HepG2 (cell line): ENCODE data around the gene WEE1. TPM values are rescaled to one million over a fixed set of nuclear protein-coding genes. Genes with fewer than 3 reads are reported as not detected.

Source experiments
- ATAC-seq: fragments of 200-7000 bp; cut with Tn5 transposase; 3 replicates; pipeline ENCODE4 v1.9.1; 2020; ENCODE audit warnings: mild to moderate bottlenecking, moderate library complexity
- BruUV-seq: library from RNA; stranded (reverse); fragments of 400-500 nt; replicated peaks from 2 replicates; lab custom pipeline; 2021; lab: Mats Ljungman, UMichigan
- CTCF ChIA-PET: fragments of 300-600 bp; formaldehyde crosslinking; extraction: SDS; loops from one replicate; lab custom pipeline; 2021; ENCODE audit warnings: low total read pairs, inconsistent platforms, low intra/inter-chr PET ratio; lab: Yijun Ruan, JAX
- POLR2A ChIA-PET: fragments of 350-600 bp; sonication (Branson Sonifier 250); formaldehyde crosslinking; loops from one replicate; lab custom pipeline; 2020; ENCODE audit warnings: antibody characterized with exemption, inconsistent platforms; lab: Yijun Ruan, JAX
- DNase-seq: peaks from one replicate; pipeline ENCODE4 v3.0.0-alpha.2; 2015; ENCODE audit warnings: low spot score
- FAIRE-seq: peaks from 3 replicates; lab custom pipeline; 2011; peaks lifted over from hg19 to GRCh38; lab: Jason Lieb, UNC
- H2AFZ ChIP-seq: one replicate; pipeline ENCODE4 v1.6.1; 2011; ENCODE audit warnings: low read length, inconsistent platforms
- H3K27ac ChIP-seq: fragments of 300-600 bp; 3 replicates; pipeline ENCODE4 v1.8.0; 2011; ENCODE audit warnings: mixed run types, mild to moderate bottlenecking, mixed read lengths, low read length, inconsistent platforms; ENCODE audit not compliant: insufficient read depth; ENCODE audit errors: extremely low read length
- H3K27me3 ChIP-seq, 2 experiments: fragments of 200-600 bp in 1 of 2; 2 replicates in 1 of 2; 3 replicates in 1 of 2; pipeline versions ENCODE4 v1.6.0 to v1.8.0; 2011; ENCODE audit warnings: low read length in 2 of 2, mild to moderate bottlenecking in 2 of 2, moderate library complexity in 2 of 2, inconsistent platforms in 1 of 2; ENCODE audit not compliant: insufficient read depth in 2 of 2, control insufficient read depth in 1 of 2
- H3K36me3 ChIP-seq, 2 experiments: fragments of 200-600 bp in 1 of 2; replicated peaks in 1 of 2; 2 replicates in 1 of 2; 3 replicates in 1 of 2; pipeline versions ENCODE4 v1.5.1 to v1.8.0; 2011; ENCODE audit warnings: low read length in 2 of 2, inconsistent platforms in 1 of 2; ENCODE audit not compliant: insufficient read depth in 2 of 2, control insufficient read depth in 1 of 2
- H3K4me1 ChIP-seq: 2 replicates; pipeline ENCODE4 v1.5.1; 2012; ENCODE audit warnings: low read length, inconsistent platforms; ENCODE audit not compliant: insufficient read depth
- H3K4me2 ChIP-seq: 2 replicates; pipeline ENCODE4 v1.6.0; 2011; ENCODE audit warnings: low read depth, low read length, inconsistent platforms
- H3K4me3 ChIP-seq, 3 experiments: fragments of 200-600 bp in 1 of 3; sonication (generic), shearing (Covaris generic) in 1 of 3; replicated peaks in 1 of 3; 2 replicates each; pipeline ENCODE4 v1.5.1; 2011 to 2016; ENCODE audit warnings: low read length in 3 of 3, inconsistent platforms in 2 of 3, low read depth in 2 of 3, mild to moderate bottlenecking in 2 of 3, control low read depth in 1 of 3, mixed read lengths in 1 of 3; ENCODE audit not compliant: insufficient read depth in 1 of 3
- H3K79me2 ChIP-seq: one replicate; pipeline ENCODE4 v1.6.1; 2011; ENCODE audit warnings: low read length, inconsistent platforms; ENCODE audit not compliant: insufficient read depth
- H3K9ac ChIP-seq: 2 replicates; pipeline ENCODE4 v1.6.0; 2011; ENCODE audit warnings: mild to moderate bottlenecking, low read depth, low read length, inconsistent platforms; ENCODE audit not compliant: insufficient read depth
- H3K9me3 ChIP-seq: 2 replicates; pipeline ENCODE4 v1.5.1; 2012; ENCODE audit warnings: mild to moderate bottlenecking, low read length
- H4K20me1 ChIP-seq: 2 replicates; pipeline ENCODE4 v1.6.0; 2011; ENCODE audit warnings: inconsistent platforms, mild to moderate bottlenecking, low read length, moderate library complexity; ENCODE audit not compliant: insufficient read depth
- AHR ChIP-seq: IDR thresholded peaks from 2 replicates; pipeline ENCODE4 v1.6.1; 2018; ENCODE audit warnings: missing genetic modification reagents, missing compliant biosample characterization
- CREM ChIP-seq, 2 experiments: sonication (generic) in 1 of 2; formaldehyde crosslinking in 1 of 2; IDR thresholded peaks; 2 replicates each; pipeline versions ENCODE4 v1.4.0 to v1.6.1; 2016 to 2020; ENCODE audit warnings: antibody characterized with exemption in 1 of 2, mild to moderate bottlenecking in 1 of 2, missing genetic modification reagents in 1 of 2
- ETV5 ChIP-seq: IDR thresholded peaks from 2 replicates; pipeline ENCODE4 v1.6.1; 2018; ENCODE audit warnings: missing biosample characterization, missing genetic modification reagents, inconsistent platforms, borderline replicate concordance
- GLMP ChIP-seq: sonication (generic); formaldehyde crosslinking; IDR thresholded peaks from 2 replicates; pipeline ENCODE4 v1.9.0; 2021; ENCODE audit warnings: missing genetic modification reagents, mild to moderate bottlenecking, borderline replicate concordance
- IRF2 ChIP-seq: IDR thresholded peaks from 2 replicates; pipeline ENCODE4 v1.6.1; 2018; ENCODE audit warnings: missing genetic modification reagents, missing compliant biosample characterization
- KLF13 ChIP-seq: sonication (generic); formaldehyde crosslinking; IDR thresholded peaks from 2 replicates; pipeline ENCODE4 v1.4.0; 2020; ENCODE audit warnings: mild to moderate bottlenecking, missing genetic modification reagents
- MED13 ChIP-seq: sonication (generic); formaldehyde crosslinking; IDR thresholded peaks from 2 replicates; pipeline ENCODE4 v1.5.0; 2020; ENCODE audit warnings: missing genetic modification reagents
- NFKBIZ ChIP-seq: IDR thresholded peaks from 2 replicates; pipeline ENCODE4 v1.6.1; 2018; ENCODE audit warnings: missing genetic modification reagents, missing compliant biosample characterization
- PAF1 ChIP-seq: IDR thresholded peaks from 2 replicates; pipeline ENCODE4 v1.6.1; 2016; ENCODE audit warnings: missing genetic modification reagents, missing compliant biosample characterization
- PHF21A ChIP-seq: sonication (generic); formaldehyde crosslinking; IDR thresholded peaks from 2 replicates; pipeline ENCODE4 v1.5.0; 2020; ENCODE audit warnings: mild to moderate bottlenecking, missing genetic modification reagents
- SMAD3 ChIP-seq: sonication (generic); formaldehyde crosslinking; IDR thresholded peaks from 2 replicates; pipeline ENCODE4 v1.4.0; 2020; ENCODE audit warnings: missing genetic modification reagents
- TERF1 ChIP-seq: sonication (generic); formaldehyde crosslinking; IDR thresholded peaks from 2 replicates; pipeline ENCODE4 v1.8.0; 2022; ENCODE audit warnings: mild to moderate bottlenecking, missing genetic modification reagents, moderate library complexity
- ZGPAT ChIP-seq: IDR thresholded peaks from 2 replicates; pipeline ENCODE4 v1.6.1; 2016; ENCODE audit warnings: mild to moderate bottlenecking
- ZNF20 ChIP-seq: sonication (generic); formaldehyde crosslinking; IDR thresholded peaks from 2 replicates; pipeline ENCODE4 v1.4.0; 2020; ENCODE audit warnings: mild to moderate bottlenecking, moderate library complexity, missing genetic modification reagents
- ZNF331 ChIP-seq: sonication (generic); formaldehyde crosslinking; IDR thresholded peaks from 2 replicates; pipeline ENCODE4 v1.4.0; 2020; ENCODE audit warnings: missing genetic modification reagents
- WGBS: methylation state at CpG from one replicate; pipeline ENCODE4 v1.1.6; 2017; ENCODE audit warnings: low lambda C conversion rate; 5-methylcytosine and 5-hydroxymethylcytosine counted together
- in situ Hi-C: cut with HindIII; loops from 2 replicates; pipeline ENCODE4 v1.10.0; 2017; ENCODE audit warnings: low pct_unique_long_range_greater_than_20kb; ENCODE audit not compliant: extremely low pct_ligation_motif_present
- intact Hi-C: fragments of 100-400 bp; cut with micrococcal nuclease; formaldehyde crosslinking; loops from one replicate; pipeline ENCODE4 v1.10.0; 2022; ENCODE audit not compliant: unreplicated experiment
- polyA plus RNA-seq, 8 experiments: library from polyadenylated mRNA; depleted of rRNA in 3 of 8; stranded (reverse) in 7 of 8; unstranded in 1 of 8; fragments of >200 nt; fragmentation: Illumina TruSeq in 4 of 8; extraction: Trizol in 4 of 8; gene quantifications; 2 replicates each; pipeline versions ENCODE4 v1.2.1 to v1.2.3, GENCODE V29; 2011 to 2016; ENCODE audit warnings: low read depth in 4 of 8, missing spikeins in 1 of 8, mixed read lengths in 1 of 8; ENCODE audit not compliant: insufficient read depth in 1 of 8
- total RNA-seq, 5 experiments: library from RNA; depleted of rRNA; stranded (reverse); fragments of >200 nt; fragmentation: Illumina TruSeq; extraction: Trizol; gene quantifications; 2 replicates each; pipeline ENCODE4 v1.2.3, GENCODE V29; 2016; ENCODE audit warnings: low read depth in 1 of 5

Gene WEE1
- total and polyA plus RNA-seq, 2 of the 13 experiments (the other 11 are each of a cell fraction or from before 2014, with no cell fraction given), result 31.4 to 63.7 TPM

- peak; percentile 74; the same call in 1 of the 2 replicates for TF ChIP-seq IRF2
- TF ChIP-seq MED13 (CRISPR knock-in tag), result no peak
- peak; percentile 44; the same call in 1 of the 2 replicates for TF ChIP-seq SMAD3 (CRISPR knock-in tag)
- TF ChIP-seq PHF21A (CRISPR knock-in tag), result peak; percentile 60; the same call in 1 of the 2 replicates
- TF ChIP-seq KLF13 (CRISPR knock-in tag), result no peak
- peak; percentile 84 for TF ChIP-seq ETV5
- TF ChIP-seq ZNF331 (CRISPR knock-in tag), result peak; percentile 85; the same call in 1 of the 2 replicates
- peak; percentile 64; the same call in 1 of the 2 replicates for TF ChIP-seq NFKBIZ (CRISPR knock-in tag)
Measured at GRCh38 chr11:9565822-9566560, 7.5 kb upstream of the WEE1 start (continued).

DNA sequence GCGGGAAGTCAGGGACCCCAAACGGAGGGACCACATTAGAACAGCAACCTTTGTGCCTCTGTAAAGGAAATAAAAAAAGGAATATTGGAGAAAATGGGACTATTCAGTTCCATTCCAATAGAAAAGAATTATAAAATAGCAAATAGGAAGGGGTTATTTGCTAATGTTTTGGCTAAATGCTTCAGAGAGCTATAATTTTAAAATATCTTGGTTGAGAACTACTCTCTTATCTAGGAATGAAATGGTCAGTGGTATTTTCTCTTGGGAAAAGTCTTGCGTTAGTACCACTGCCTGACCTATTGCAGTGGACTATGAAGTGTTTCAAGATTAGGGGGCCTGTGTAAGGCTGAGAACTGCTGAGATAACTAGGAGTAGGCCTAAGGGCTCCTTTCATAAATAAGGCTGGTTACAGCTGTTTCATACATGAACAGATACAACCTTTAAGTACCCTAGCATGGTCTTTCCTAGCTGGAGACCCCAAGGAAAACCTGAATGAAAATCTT lies 6.9 kb upstream of the WEE1 start:
- TSS peak; percentile 95 for BruUV-seq
- H3K4me2 ChIP-seq, result peak overlapping the region; percentile 60
- WGBS, result 70% methylated on average over 3 of the region's 3 CpGs
- peak overlapping the region; percentile 100 for H3K27ac ChIP-seq
- H2AFZ ChIP-seq, result no peak overlapping the region
- TF ChIP-seq ZNF20 (no peak), TERF1 (no peak), GLMP (no peak), PAF1 (CRISPR knock-in tag) (no peak), ZGPAT (CRISPR knock-in tag) (no peak), AHR (no peak), CREM (IDR thresholded peaks at IDR 0.05) (0 out of 2 replicates have a peak, but pooled peaks have one; percentile 12), CREM (CRISPR knock-in tag; IDR thresholded peaks at IDR 0.05) (no peak)
- POLR2A ChIA-PET, result interaction anchor here (0.7 to 2.4 kb wide), 8 partner anchors 9 to 878 kb away, joined by 3 to 11 read pairs (median 7); partner anchors contain the start of gene ZNF143
- H4K20me1 ChIP-seq, result no peaks in the 10 kb centered on the region
- no peak for DNase-seq
- H3K79me2 ChIP-seq, result no peaks in the 10 kb centered on the region
- H3K4me1 ChIP-seq, result peaks cover 74% of the 10 kb centered on the region
- in situ Hi-C loops (no loop called here), intact Hi-C loops (no loop called here)
- ATAC-seq, result no peak
- FAIRE-seq, result no peak
- no peaks in the 10 kb centered on the region for H3K36me3 ChIP-seq
- peak overlapping the region; percentile 66 for H3K9ac ChIP-seq
- no peaks in the 10 kb centered on the region for H3K27me3 ChIP-seq
- no peak overlapping the region for H3K4me3 ChIP-seq
- CTCF ChIA-PET, result no interaction called here
- H3K9me3 ChIP-seq, result no peaks in the 10 kb centered on the region
